Measurements from ENCODE around the gene PPP4R4. TPM values are rescaled to one million over a fixed set of nuclear protein-coding genes. Genes with fewer than 3 reads are reported as not detected.

The PPP4R4 gene
- total and polyA plus RNA-seq, 2 of the 4 experiments (the other 2 are of a cell fraction) = 0.17 to 0.36 TPM

DNA sequence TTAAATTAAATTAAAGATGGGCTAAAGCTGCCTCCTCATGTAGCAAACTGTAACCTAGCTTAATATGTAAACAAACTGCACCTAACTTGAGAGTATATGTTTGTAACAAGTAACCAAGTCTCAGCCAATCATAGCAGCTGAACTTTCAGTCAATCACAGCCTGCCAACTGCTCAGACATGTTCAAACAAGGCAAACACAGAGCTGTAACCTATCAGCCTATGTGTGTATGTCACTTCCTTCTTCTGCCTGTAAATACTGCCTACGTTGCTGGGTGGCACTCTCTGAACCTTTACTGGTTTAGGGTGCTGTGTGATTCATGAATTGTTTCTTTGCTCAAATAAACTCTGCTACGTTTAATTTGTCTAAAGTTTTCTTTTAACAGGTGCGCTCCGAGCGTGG is 146.1 kb downstream of the PPP4R4 start:
- 66% methylated on average over 4 of the region's 5 CpGs; no CpG with 5 or more reads in 1 of the 2 experiments for WGBS, 2 experiments (ENCODE audit: extremely low coverage in 2 of 2, insufficient read length in 1 of 2)
- no peak overlapping the region for H3K9ac ChIP-seq (ENCODE audit: low read depth, low read length)

More for the DNA sequence above, 146.1 kb downstream of the PPP4R4 start:
- no peak overlapping the region for H3K27ac ChIP-seq (ENCODE audit: insufficient read depth, low read length)
- no peak overlapping the region for H2AK9ac ChIP-seq (replicated peaks; ENCODE audit: low read depth, low read length, poor library complexity)
- H2BK15ac ChIP-seq (ENCODE audit: low read depth, low read length) = no peak overlapping the region
- DNase-seq = no peak
- no peak overlapping the region for H2AK5ac ChIP-seq (ENCODE audit: low read depth, low read length)
- no peak overlapping the region for H2AFZ ChIP-seq (replicated peaks; ENCODE audit: low read length, poor library complexity)
- dilution Hi-C loops (cut with HindIII; ENCODE audit: low sequenced_read_pairs, unreplicated experiment) (no loop called here), intact Hi-C loops (cut with micrococcal nuclease) (no loop called here), in situ Hi-C loops (cut with MboI; ENCODE audit: low sequenced_read_pairs) (no loop called here)
- H3K18ac ChIP-seq (ENCODE audit: low read depth, low read length) = no peak overlapping the region
- no peaks in the 10 kb centered on the region for H3K36me3 ChIP-seq (ENCODE audit: control insufficient read depth, insufficient read depth, low read length)
- H2BK120ac ChIP-seq (ENCODE audit: low read depth, low read length) = no peak overlapping the region
- H3K4me2 ChIP-seq (ENCODE audit: low read depth, low read length) = no peak overlapping the region
- no peak for TF ChIP-seq RCOR1 (IDR thresholded peaks at IDR 0.05; ENCODE audit: insufficient replicate concordance, low read length)
- no peak for TF ChIP-seq MAFK (IDR thresholded peaks at IDR 0.05; ENCODE audit: low read depth, low read length)
- no peak for TF ChIP-seq BHLHE40 (IDR thresholded peaks at IDR 0.05; ENCODE audit: low read depth, low read length)
- TF ChIP-seq, protein P1, sequence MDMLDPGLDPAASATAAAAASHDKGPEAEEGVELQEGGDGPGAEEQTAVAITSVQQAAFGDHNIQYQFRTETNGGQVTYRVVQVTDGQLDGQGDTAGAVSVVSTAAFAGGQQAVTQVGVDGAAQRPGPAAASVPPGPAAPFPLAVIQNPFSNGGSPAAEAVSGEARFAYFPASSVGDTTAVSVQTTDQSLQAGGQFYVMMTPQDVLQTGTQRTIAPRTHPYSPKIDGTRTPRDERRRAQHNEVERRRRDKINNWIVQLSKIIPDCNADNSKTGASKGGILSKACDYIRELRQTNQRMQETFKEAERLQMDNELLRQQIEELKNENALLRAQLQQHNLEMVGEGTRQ (IDR thresholded peaks at IDR 0.05; ENCODE audit: low read depth, low read length) = no peak
- TF ChIP-seq SMC3 (IDR thresholded peaks at IDR 0.05; ENCODE audit: low read depth, low read length) = no peak
- TF ChIP-seq POLR2A (IDR thresholded peaks at IDR 0.05; ENCODE audit: low read depth, low read length) = no peak
- no peak for TF ChIP-seq MAZ (IDR thresholded peaks at IDR 0.05; ENCODE audit: borderline replicate concordance, low read depth, low read length)
- H3K4me3 ChIP-seq (ENCODE audit: insufficient read depth, low read depth, low read length) = no peak overlapping the region
- no peak overlapping the region for H4K91ac ChIP-seq (ENCODE audit: insufficient read depth, low read depth, low read length)
- no peak overlapping the region for H4K5ac ChIP-seq (ENCODE audit: low read depth, low read length)
- H4K8ac ChIP-seq (ENCODE audit: low read depth in 2 of 2, low read length in 2 of 2) = no peak overlapping the region
- no peaks in the 10 kb centered on the region; the same call in 1 of the 2 replicates for H3K9me3 ChIP-seq (ENCODE audit: control insufficient read depth, insufficient read depth, low read length)
- H3K4ac ChIP-seq (ENCODE audit: low read depth, low read length) = no peak overlapping the region
- ChIA-PET POLR2A (ENCODE audit: unreplicated experiment) (no interaction called here), CTCF (no interaction called here)
- no peaks in the 10 kb centered on the region; the same call in 1 of the 2 replicates for H3K4me1 ChIP-seq (ENCODE audit: control insufficient read depth, insufficient read depth, low read length)
- no peaks in the 10 kb centered on the region for H4K20me1 ChIP-seq (ENCODE audit: insufficient read depth, low read length)
- no peak overlapping the region for H2BK5ac ChIP-seq (ENCODE audit: low read depth, low read length, poor library complexity, severe bottlenecking)
- ATAC-seq (ENCODE audit: low read depth) = no peak
- H3K23ac ChIP-seq (ENCODE audit: low read depth, low read length) = no peak overlapping the region
- H3K56ac ChIP-seq (ENCODE audit: extremely low read depth, insufficient read depth, low read length) = no peak overlapping the region
- H3K9me1 ChIP-seq (ENCODE audit: insufficient read depth, low read length) = no peaks in the 10 kb centered on the region
- no peak overlapping the region for H3K14ac ChIP-seq (replicated peaks; ENCODE audit: low read depth, low read length)
- no TSS peak for BruUV-seq (replicated peaks)
- H3K79me1 ChIP-seq (ENCODE audit: low read depth in 1 of 2, low read length in 2 of 2) = no peaks in the 10 kb centered on the region
- no peak overlapping the region for H2BK20ac ChIP-seq (ENCODE audit: low read depth, low read length)
- no peaks in the 10 kb centered on the region for H3K27me3 ChIP-seq (ENCODE audit: control insufficient read depth, insufficient read depth, low read length)

All from IMR-90 (cell line).